Left hindlimb (tissue), 1 donor: Measurements from ENCODE around the gene LARP1.
"Not testable (repeated sequence)": the region's sequence is repeated elsewhere in the genome, so short reads cannot be mapped to it uniquely, and the experiment has no call there.

Source experiments
- DNase-seq: peaks from one replicate; pipeline ENCODE4 v3.0.0-alpha.2; 2018

The LARP1 gene

GRCh38 chr5:154795235-154795596, 40.0 kb downstream of the LARP1 start:
- no peak for DNase-seq

- DNase-seq, result no peak
Measured at GRCh38 chr5:154797762-154798161, 42.6 kb downstream of the LARP1 start.

- no peak for DNase-seq
Measured at GRCh38 chr5:154800582-154800981, 45.4 kb downstream of the LARP1 start.

- no peak for DNase-seq
Measured at GRCh38 chr5:154801083-154801482, 45.9 kb downstream of the LARP1 start.

GRCh38 chr5:154802050-154802449, 46.9 kb downstream of the LARP1 start:
- DNase-seq, result no peak

- no peak for DNase-seq
Measured at GRCh38 chr5:154806176-154806575, 51.0 kb downstream of the LARP1 start.

GRCh38 chr5:154811239-154811638, 56.1 kb downstream of the LARP1 start:
- no peak for DNase-seq

- DNase-seq, result no peak
Measured at GRCh38 chr5:154811653-154812465, 56.7 kb downstream of the LARP1 start.

GRCh38 chr5:154813158-154813557, 58.0 kb downstream of the LARP1 start:
- no peak for DNase-seq

GRCh38 chr5:154813736-154814135, 58.6 kb downstream of the LARP1 start:
- DNase-seq, result no peak

- no peak for DNase-seq
Measured at GRCh38 chr5:154815025-154815424, 59.8 kb downstream of the LARP1 start.

GRCh38 chr5:154815684-154816247, 60.6 kb downstream of the LARP1 start:
- no peak for DNase-seq

- no peak for DNase-seq
Measured at GRCh38 chr5:154816891-154817492, 61.8 kb downstream of the LARP1 start.

GRCh38 chr5:154817815-154818214, 62.6 kb downstream of the LARP1 start:
- DNase-seq, result no peak

- DNase-seq, result no peak
Measured at GRCh38 chr5:154818471-154819116, 63.4 kb downstream of the LARP1 start.

GRCh38 chr5:154819546-154819945, 64.4 kb downstream of the LARP1 start:
- no peak for DNase-seq

- no peak for DNase-seq
Measured at GRCh38 chr5:154820383-154820782, 65.2 kb downstream of the LARP1 start.

- not testable (repeated sequence) for DNase-seq
Measured at GRCh38 chr5:154822896-154823295, 67.7 kb downstream of the LARP1 start.

- DNase-seq, result no peak
Measured at GRCh38 chr5:154823605-154824004, 68.4 kb downstream of the LARP1 start.

- DNase-seq, result no peak
Measured at GRCh38 chr5:154824070-154824469, 68.9 kb downstream of the LARP1 start.

GRCh38 chr5:154829181-154829588, 74.0 kb downstream of the LARP1 start:
- no peak for DNase-seq

- DNase-seq, result no peak
Measured at GRCh38 chr5:154829589-154830218, 74.5 kb downstream of the LARP1 start.

GRCh38 chr5:154830219-154830595, 75.0 kb downstream of the LARP1 start:
- DNase-seq, result no peak
